ENCODE results near the gene SLC6A3. TPM values are rescaled to one million over a fixed set of nuclear protein-coding genes. Genes with fewer than 3 reads are reported as not detected.
"Not testable (repeated sequence)": the region's sequence is repeated elsewhere in the genome, so short reads cannot be mapped to it uniquely, and the experiment has no call there.

Gene SLC6A3
- total RNA-seq, 1 donor from 2014 or later, result not detected

- Mint-ChIP-seq H3K4me1 (ENCODE audit: unreplicated experiment) (no peaks in the 10 kb centered on the region), H3K4me3 (ENCODE audit: unreplicated experiment) (no peak overlapping the region), H3K27me3 (ENCODE audit: unreplicated experiment) (no peaks in the 10 kb centered on the region), H3K27ac (ENCODE audit: unreplicated experiment) (no peak overlapping the region), H3K36me3 (ENCODE audit: unreplicated experiment) (peaks cover 22% of the 10 kb centered on the region), H3K9me3 (ENCODE audit: unreplicated experiment) (no peaks in the 10 kb centered on the region)
- no peak for DNase-seq (ENCODE audit: extremely low spot score, unreplicated experiment)
- no peak for TF ChIP-seq CTCF (IDR thresholded peaks at IDR 0.05)
Observed at GRCh38 chr5:1478271-1479035, 33.2 kb upstream of the SLC6A3 start.

- no peak for TF ChIP-seq CTCF (IDR thresholded peaks at IDR 0.05)
- Mint-ChIP-seq H3K36me3 (ENCODE audit: unreplicated experiment) (peaks cover 20% of the 10 kb centered on the region), H3K9me3 (ENCODE audit: unreplicated experiment) (no peaks in the 10 kb centered on the region), H3K27ac (ENCODE audit: unreplicated experiment) (no peak overlapping the region), H3K4me3 (ENCODE audit: unreplicated experiment) (no peak overlapping the region), H3K4me1 (ENCODE audit: unreplicated experiment) (no peaks in the 10 kb centered on the region), H3K27me3 (ENCODE audit: unreplicated experiment) (no peaks in the 10 kb centered on the region)
- DNase-seq (ENCODE audit: extremely low spot score, unreplicated experiment), result no peak
Observed at GRCh38 chr5:1477341-1477740, 32.1 kb upstream of the SLC6A3 start.

GRCh38 chr5:1476967-1477310, 31.7 kb upstream of the SLC6A3 start:
- H3K4me3 Mint-ChIP-seq (ENCODE audit: unreplicated experiment), result no peak overlapping the region
- no peaks in the 10 kb centered on the region for H3K27me3 Mint-ChIP-seq (ENCODE audit: unreplicated experiment)
- no peak overlapping the region for H3K27ac Mint-ChIP-seq (ENCODE audit: unreplicated experiment)
- no peak for TF ChIP-seq CTCF (IDR thresholded peaks at IDR 0.05)
- no peaks in the 10 kb centered on the region for H3K9me3 Mint-ChIP-seq (ENCODE audit: unreplicated experiment)
- no peak for DNase-seq (ENCODE audit: extremely low spot score, unreplicated experiment)
- no peaks in the 10 kb centered on the region for H3K4me1 Mint-ChIP-seq (ENCODE audit: unreplicated experiment)
- H3K36me3 Mint-ChIP-seq (ENCODE audit: unreplicated experiment), result peaks cover 20% of the 10 kb centered on the region

- H3K4me3 Mint-ChIP-seq (ENCODE audit: unreplicated experiment), result no peak overlapping the region
- no peak for DNase-seq (ENCODE audit: extremely low spot score, unreplicated experiment)
- H3K36me3 Mint-ChIP-seq (ENCODE audit: unreplicated experiment), result peaks cover 18% of the 10 kb centered on the region
- TF ChIP-seq CTCF (IDR thresholded peaks at IDR 0.05), result no peak
- H3K27me3 Mint-ChIP-seq (ENCODE audit: unreplicated experiment), result no peaks in the 10 kb centered on the region
- H3K27ac Mint-ChIP-seq (ENCODE audit: unreplicated experiment), result no peak overlapping the region
- no peaks in the 10 kb centered on the region for H3K4me1 Mint-ChIP-seq (ENCODE audit: unreplicated experiment)
- no peaks in the 10 kb centered on the region for H3K9me3 Mint-ChIP-seq (ENCODE audit: unreplicated experiment)
Observed at GRCh38 chr5:1476181-1476966, 31.1 kb upstream of the SLC6A3 start.

GRCh38 chr5:1475544-1475900, 30.3 kb upstream of the SLC6A3 start:
- H3K27me3 Mint-ChIP-seq (ENCODE audit: unreplicated experiment); H3K4me3 Mint-ChIP-seq (ENCODE audit: unreplicated experiment); DNase-seq (ENCODE audit: extremely low spot score, unreplicated experiment); H3K27ac Mint-ChIP-seq (ENCODE audit: unreplicated experiment); H3K9me3 Mint-ChIP-seq (ENCODE audit: unreplicated experiment); H3K4me1 Mint-ChIP-seq (ENCODE audit: unreplicated experiment): not testable (repeated sequence)
- peaks cover 16% of the 10 kb centered on the region for H3K36me3 Mint-ChIP-seq (ENCODE audit: unreplicated experiment)
